ENCODE results near the gene CFAP20. TPM values are rescaled to one million over a fixed set of nuclear protein-coding genes. Genes with fewer than 3 reads are reported as not detected.

Gene CFAP20
- total RNA-seq, 1 donor from 2014 or later = 41.4 TPM

DNA sequence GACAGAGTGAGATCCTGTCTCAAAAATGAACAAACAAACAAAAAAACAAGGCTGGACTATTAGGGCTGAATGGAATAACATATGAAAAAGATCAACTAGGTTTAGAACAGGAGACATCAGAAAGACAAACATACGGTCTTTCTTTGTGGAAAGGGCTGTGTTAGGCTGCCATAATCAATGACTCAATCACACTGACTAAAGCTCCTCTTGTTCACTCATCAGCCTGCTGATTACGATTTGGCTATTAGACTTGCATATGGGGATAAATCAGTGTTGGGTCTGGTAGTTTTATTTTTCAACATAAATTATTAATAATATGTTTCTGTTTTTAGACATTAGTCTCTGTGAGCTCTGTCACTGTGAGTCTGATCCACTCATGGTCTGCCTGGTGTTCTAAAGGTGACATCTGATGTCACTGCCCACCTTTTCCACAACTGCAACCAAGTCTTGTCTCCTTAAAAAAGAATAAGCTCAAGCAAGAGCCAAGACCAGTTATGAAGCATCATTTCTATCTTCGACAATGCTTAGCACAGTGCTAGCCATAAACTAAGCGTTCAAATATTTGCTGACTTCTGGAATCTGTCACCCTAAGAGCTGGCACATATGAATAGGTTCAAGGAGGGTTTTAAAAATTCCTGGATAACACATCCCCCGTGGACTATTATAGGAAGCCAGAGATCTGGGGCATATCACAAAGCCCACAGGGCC is 10.2 kb downstream of the CFAP20 start:
- no peak for DNase-seq (ENCODE audit: low spot score in 2 of 2, unreplicated experiment in 2 of 2)
- H3K27me3 Mint-ChIP-seq (ENCODE audit: low read depth) = no peaks in the 10 kb centered on the region
- no peak overlapping the region for H3K27ac Mint-ChIP-seq
- peaks cover 24% of the 10 kb centered on the region for H3K36me3 Mint-ChIP-seq
- no peaks in the 10 kb centered on the region for H3K9me3 Mint-ChIP-seq
- H3K4me3 Mint-ChIP-seq = no peak overlapping the region
- TF ChIP-seq, protein P1, sequence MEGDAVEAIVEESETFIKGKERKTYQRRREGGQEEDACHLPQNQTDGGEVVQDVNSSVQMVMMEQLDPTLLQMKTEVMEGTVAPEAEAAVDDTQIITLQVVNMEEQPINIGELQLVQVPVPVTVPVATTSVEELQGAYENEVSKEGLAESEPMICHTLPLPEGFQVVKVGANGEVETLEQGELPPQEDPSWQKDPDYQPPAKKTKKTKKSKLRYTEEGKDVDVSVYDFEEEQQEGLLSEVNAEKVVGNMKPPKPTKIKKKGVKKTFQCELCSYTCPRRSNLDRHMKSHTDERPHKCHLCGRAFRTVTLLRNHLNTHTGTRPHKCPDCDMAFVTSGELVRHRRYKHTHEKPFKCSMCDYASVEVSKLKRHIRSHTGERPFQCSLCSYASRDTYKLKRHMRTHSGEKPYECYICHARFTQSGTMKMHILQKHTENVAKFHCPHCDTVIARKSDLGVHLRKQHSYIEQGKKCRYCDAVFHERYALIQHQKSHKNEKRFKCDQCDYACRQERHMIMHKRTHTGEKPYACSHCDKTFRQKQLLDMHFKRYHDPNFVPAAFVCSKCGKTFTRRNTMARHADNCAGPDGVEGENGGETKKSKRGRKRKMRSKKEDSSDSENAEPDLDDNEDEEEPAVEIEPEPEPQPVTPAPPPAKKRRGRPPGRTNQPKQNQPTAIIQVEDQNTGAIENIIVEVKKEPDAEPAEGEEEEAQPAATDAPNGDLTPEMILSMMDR (IDR thresholded peaks at IDR 0.05; ENCODE audit: unreplicated experiment) = no peak
- peaks cover 29% of the 10 kb centered on the region for H3K4me1 Mint-ChIP-seq

DNA sequence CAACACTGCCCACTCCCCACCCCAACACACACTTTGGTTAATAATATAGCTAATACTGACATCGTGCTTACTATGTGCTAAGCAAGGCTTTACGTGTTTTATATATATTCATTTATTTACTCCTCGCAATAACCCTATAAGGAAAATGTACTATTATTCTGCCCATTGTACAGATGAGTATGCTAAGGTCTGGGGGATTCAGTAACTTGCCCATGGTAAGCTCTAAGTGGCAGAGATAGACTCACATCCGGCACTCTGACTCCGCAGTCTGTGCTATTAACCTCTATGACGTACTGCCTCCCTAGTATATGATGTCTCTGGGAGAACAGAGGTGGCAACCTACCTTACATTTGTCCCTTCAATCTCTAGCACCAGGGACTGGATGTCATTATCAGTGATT is 12.7 kb downstream of the CFAP20 start:
- Mint-ChIP-seq H3K27ac (no peak overlapping the region), H3K4me3 (no peak overlapping the region), H3K4me1 (peaks cover 20% of the 10 kb centered on the region), H3K9me3 (peaks cover 4% of the 10 kb centered on the region), H3K27me3 (ENCODE audit: low read depth) (no peaks in the 10 kb centered on the region), H3K36me3 (peaks cover 39% of the 10 kb centered on the region)
- TF ChIP-seq, protein P1 (IDR thresholded peaks at IDR 0.05; ENCODE audit: unreplicated experiment) = no peak
- DNase-seq (ENCODE audit: low spot score in 2 of 2, unreplicated experiment in 2 of 2) = no peak

DNA sequence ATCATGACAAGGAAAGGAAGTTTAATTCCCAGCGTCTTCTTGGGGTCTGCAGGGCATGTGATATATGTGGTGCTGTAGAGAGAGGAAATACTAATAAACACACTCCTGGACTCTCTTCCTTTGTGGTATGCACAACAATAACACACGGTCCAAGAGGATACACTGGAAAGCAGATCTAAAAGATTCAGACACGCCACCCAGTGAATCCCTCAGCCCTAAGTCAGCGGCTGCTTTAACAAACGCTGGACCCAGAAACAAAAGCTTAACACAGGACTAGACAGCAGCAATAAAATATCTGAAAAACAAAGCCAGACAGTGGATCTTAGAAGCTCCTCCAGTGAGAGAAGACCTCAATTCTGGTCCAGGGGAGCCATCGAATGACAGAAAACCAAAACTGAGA is 13.1 kb downstream of the CFAP20 start:
- peaks cover 18% of the 10 kb centered on the region for H3K4me1 Mint-ChIP-seq
- H3K27me3 Mint-ChIP-seq (ENCODE audit: low read depth) = no peaks in the 10 kb centered on the region
- no peak for DNase-seq (ENCODE audit: low spot score in 2 of 2, unreplicated experiment in 2 of 2)
- H3K4me3 Mint-ChIP-seq = no peak overlapping the region
- H3K36me3 Mint-ChIP-seq = peaks cover 39% of the 10 kb centered on the region
- TF ChIP-seq, protein P1 (IDR thresholded peaks at IDR 0.05; ENCODE audit: unreplicated experiment) = no peak
- peaks cover 4% of the 10 kb centered on the region for H3K9me3 Mint-ChIP-seq
- no peak overlapping the region for H3K27ac Mint-ChIP-seq

DNA sequence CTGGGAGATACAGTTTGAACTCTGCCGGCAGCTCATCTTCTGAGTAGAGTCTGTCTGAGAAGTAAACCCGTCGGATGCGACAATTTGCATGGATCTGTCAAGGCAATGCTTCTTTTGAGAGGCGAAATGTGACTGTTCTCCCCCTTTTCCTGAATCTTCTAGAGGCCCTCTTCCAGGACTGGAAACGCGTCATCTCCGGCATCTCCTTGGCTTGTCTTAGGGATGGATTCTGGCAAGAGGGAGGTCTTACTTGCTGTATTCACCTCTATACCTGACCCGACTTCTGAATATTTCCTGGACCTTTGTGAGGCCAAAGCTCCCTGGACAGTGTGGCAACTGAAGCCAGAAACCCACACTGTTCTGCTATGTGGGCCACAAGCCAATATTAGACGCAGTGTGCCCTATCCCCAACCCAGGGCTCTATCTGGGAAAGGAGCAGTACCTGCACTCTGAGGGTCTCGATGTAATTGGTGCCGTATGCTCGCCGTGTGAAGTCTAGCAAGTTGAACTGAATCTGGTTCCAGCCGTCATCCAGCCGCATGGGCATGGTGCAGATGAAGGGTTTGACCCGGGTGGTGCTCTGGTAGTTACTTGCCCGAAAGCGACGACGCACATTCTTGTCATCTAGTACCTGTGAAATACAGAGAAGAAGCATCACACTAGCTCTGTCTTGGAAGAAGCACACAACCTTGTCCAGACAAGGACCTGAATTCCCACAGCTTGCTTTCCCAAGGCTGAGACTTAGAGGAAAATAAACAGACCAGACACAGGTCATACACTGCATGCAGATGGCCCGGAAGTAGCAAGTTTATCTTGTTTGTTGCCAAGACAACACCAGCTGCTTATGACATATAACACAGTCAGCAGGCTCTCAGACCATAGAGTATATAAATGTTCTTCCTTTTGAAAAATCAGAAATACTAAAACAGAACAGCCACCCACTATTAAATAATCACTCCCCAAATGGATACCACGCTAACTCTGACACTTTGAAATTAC is 14.1 kb downstream of the CFAP20 start:
- H3K36me3 Mint-ChIP-seq = peaks cover 39% of the 10 kb centered on the region
- peaks cover 4% of the 10 kb centered on the region for H3K9me3 Mint-ChIP-seq
- DNase-seq (ENCODE audit: low spot score in 2 of 2, unreplicated experiment in 2 of 2) = no peak
- no peak overlapping the region for H3K4me3 Mint-ChIP-seq
- no peaks in the 10 kb centered on the region for H3K27me3 Mint-ChIP-seq (ENCODE audit: low read depth)
- H3K27ac Mint-ChIP-seq = no peak overlapping the region
- TF ChIP-seq, protein P1 (IDR thresholded peaks at IDR 0.05; ENCODE audit: unreplicated experiment) = no peak
- peaks cover 18% of the 10 kb centered on the region for H3K4me1 Mint-ChIP-seq

DNA sequence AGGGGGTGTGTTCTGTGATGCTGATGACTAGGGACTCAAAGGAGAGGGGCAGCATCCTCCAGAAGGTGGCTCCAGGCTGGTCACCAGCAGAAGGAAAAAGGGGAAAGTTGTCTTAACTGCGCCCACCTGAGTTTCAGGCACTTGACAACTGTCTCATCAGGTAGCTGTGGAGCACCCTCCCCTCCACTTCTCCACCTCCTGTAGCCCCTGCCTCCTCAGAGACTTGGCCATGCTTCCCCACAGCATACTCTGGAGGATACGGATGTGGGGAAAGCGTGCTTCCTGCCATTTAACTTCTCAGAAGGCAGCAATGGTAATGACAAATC is 17.9 kb downstream of the CFAP20 start:
- no peak for DNase-seq (ENCODE audit: low spot score in 2 of 2, unreplicated experiment in 2 of 2)
- H3K36me3 Mint-ChIP-seq = peaks cover 35% of the 10 kb centered on the region
- no peaks in the 10 kb centered on the region for H3K27me3 Mint-ChIP-seq (ENCODE audit: low read depth)
- H3K9me3 Mint-ChIP-seq = peaks cover 4% of the 10 kb centered on the region
- no peak overlapping the region for H3K27ac Mint-ChIP-seq
- TF ChIP-seq, protein P1 (IDR thresholded peaks at IDR 0.05; ENCODE audit: unreplicated experiment) = no peak
- H3K4me3 Mint-ChIP-seq = no peak overlapping the region
- H3K4me1 Mint-ChIP-seq = peaks cover 15% of the 10 kb centered on the region

All from mesothelial cell of epicardium (in vitro differentiated cells).